GM12878 (cell line): ENCODE results near the gene ATP1B1. TPM values are rescaled to one million over a fixed set of nuclear protein-coding genes. Genes with fewer than 3 reads are reported as not detected.

Experiments
- BACH1 ChIP-seq: fragments of 450-650 bp; IDR thresholded peaks from 2 replicates; pipeline ENCODE4 v1.6.1; 2017; ENCODE audit warnings: mild to moderate bottlenecking, borderline replicate concordance
- BRCA1 ChIP-seq: IDR thresholded peaks from 2 replicates; pipeline ENCODE4 v1.6.1; 2011; ENCODE audit warnings: low read depth, low read length, improper control_type of control experiment
- CBFB ChIP-seq: IDR thresholded peaks from 2 replicates; pipeline ENCODE4 v1.6.1; 2016; ENCODE audit warnings: antibody characterized with exemption, low read depth
- CREM ChIP-seq: IDR thresholded peaks from 2 replicates; pipeline ENCODE4 v1.6.1; 2014; ENCODE audit warnings: antibody characterized with exemption, low read depth
- DPF2 ChIP-seq: fragments of 450-650 bp; IDR thresholded peaks from 2 replicates; pipeline ENCODE4 v1.6.1; 2017; ENCODE audit warnings: mild to moderate bottlenecking
- EGR1 ChIP-seq, 2 experiments: IDR thresholded peaks; 1 replicate in 1 of 2; 2 replicates in 1 of 2; pipeline ENCODE4 v1.6.1; 2011 to 2012; ENCODE audit warnings: low read depth in 2 of 2, low read length in 2 of 2, borderline replicate concordance in 1 of 2, mild to moderate bottlenecking in 1 of 2, moderate library complexity in 1 of 2
- HDGF ChIP-seq: fragments of 450-650 bp; IDR thresholded peaks from 2 replicates; pipeline ENCODE4 v1.6.1; 2016; ENCODE audit warnings: antibody characterized with exemption
- IRF3 ChIP-seq: fragments of 450-650 bp; IDR thresholded peaks from 2 replicates; pipeline ENCODE4 v1.6.1; 2014; ENCODE audit warnings: mild to moderate bottlenecking
- MTA3 ChIP-seq: IDR thresholded peaks from 2 replicates; pipeline ENCODE4 v1.6.1; 2012; ENCODE audit warnings: low read length, inconsistent platforms, borderline replicate concordance
- NBN ChIP-seq: fragments of 450-650 bp; IDR thresholded peaks from 2 replicates; pipeline ENCODE4 v1.6.1; 2016
- NFYA ChIP-seq: IDR thresholded peaks from 2 replicates; pipeline ENCODE4 v1.6.1; 2011; ENCODE audit warnings: low read depth, mild to moderate bottlenecking, low read length, improper control_type of control experiment, borderline replicate concordance
- NRF1 ChIP-seq: conservative IDR thresholded peaks from 2 replicates; pipeline ENCODE4 v1.6.1; 2011; ENCODE audit warnings: mild to moderate bottlenecking, low read depth, low read length, improper control_type of control experiment
- PAX5 ChIP-seq: IDR thresholded peaks from 2 replicates; pipeline ENCODE4 v1.6.1; 2011; ENCODE audit warnings: low read depth, low read length, borderline replicate concordance
- SMAD1 ChIP-seq: fragments of 450-650 bp; IDR thresholded peaks from 2 replicates; pipeline ENCODE4 v1.6.1; 2018; ENCODE audit warnings: mild to moderate bottlenecking, low read depth; ENCODE audit not compliant: partially characterized antibody
- SMARCA5 ChIP-seq: fragments of 450-650 bp; IDR thresholded peaks from 2 replicates; pipeline ENCODE4 v1.6.1; 2017; ENCODE audit warnings: mild to moderate bottlenecking
- SP1 ChIP-seq: IDR thresholded peaks from one replicate; pipeline ENCODE4 v1.6.1; 2011; ENCODE audit warnings: low read depth, low read length
- STAT3 ChIP-seq: IDR thresholded peaks from 2 replicates; pipeline ENCODE4 v1.6.1; 2011; ENCODE audit warnings: low read depth, low read length, improper control_type of control experiment
- YY1 ChIP-seq: IDR thresholded peaks from 2 replicates; pipeline ENCODE4 v1.6.1; 2011; ENCODE audit warnings: low read depth, mild to moderate bottlenecking, low read length
- ZBTB11 ChIP-seq: fragments of 450-650 bp; formaldehyde crosslinking; IDR thresholded peaks from 2 replicates; pipeline ENCODE4 v1.5.0; 2022; ENCODE audit warnings: mild to moderate bottlenecking, missing genetic modification characterization
- ZBTB4 ChIP-seq: fragments of 450-650 bp; formaldehyde crosslinking; IDR thresholded peaks from 2 replicates; pipeline ENCODE4 v1.4.0; 2022; ENCODE audit warnings: mild to moderate bottlenecking, moderate library complexity
- ZNF217 ChIP-seq: fragments of 450-650 bp; IDR thresholded peaks from 2 replicates; pipeline ENCODE4 v1.6.1; 2017; ENCODE audit warnings: antibody characterized with exemption, mild to moderate bottlenecking
- ZNF384 ChIP-seq: IDR thresholded peaks from 2 replicates; pipeline ENCODE4 v1.6.1; 2012; ENCODE audit warnings: low read depth, mild to moderate bottlenecking, low read length, improper control_type of control experiment, borderline replicate concordance
- ZZZ3 ChIP-seq: IDR thresholded peaks from 2 replicates; pipeline ENCODE4 v1.6.1; 2011; ENCODE audit warnings: low read depth; ENCODE audit not compliant: control insufficient read depth, insufficient read length
- polyA plus RNA-seq, 11 experiments: library from polyadenylated mRNA; depleted of rRNA in 4 of 11; unstranded in 6 of 11; stranded (reverse) in 5 of 11; fragments of >200 nt; fragmentation: Nextera tagmentation in 4 of 11; fragmentation: Illumina TruSeq in 1 of 11; extraction: Ambion mirVana in 4 of 11; extraction: Trizol in 1 of 11; gene quantifications; 1 replicate in 1 of 11; 2 replicates in 10 of 11; pipeline versions ENCODE4 v1.2.1 to v1.2.3, GENCODE V29; 2011 to 2016; ENCODE audit warnings: inconsistent platforms in 2 of 11, missing spikeins in 2 of 11, low read depth in 1 of 11
- total RNA-seq, 4 experiments: library from RNA; depleted of rRNA in 3 of 4; stranded (reverse); fragments of >200 nt in 3 of 4; fragmentation: Illumina TruSeq in 1 of 4; extraction: Trizol in 1 of 4; gene quantifications; 2 replicates each; pipeline versions ENCODE4 v1.2.1 to v1.2.3, GENCODE V29; 2013 to 2021

ATP1B1 gene
- total and polyA plus RNA-seq, 10 of the 15 experiments (the other 5 are each of a cell fraction or from before 2014, with no cell fraction given), result 0.84 to 14.0 (median 1.4) TPM

- TF ChIP-seq IRF3 (no peak), SMARCA5 (no peak), BACH1 (no peak), ZBTB4 (CRISPR knock-in tag) (no peak), CREM (no peak), STAT3 (no peak), ZNF384 (no peak), DPF2 (no peak), ZNF217 (no peak), YY1 (no peak; the same call in 1 of the 2 replicates), SP1 (peak; percentile 10), PAX5 (no peak), BRCA1 (no peak), SMAD1 (no peak), ZBTB11 (no peak), MTA3 (no peak), NFYA (no peak), ZZZ3 (no peak), NRF1 (no peak), HDGF (no peak), CBFB (no peak), EGR1 (IDR thresholded peaks at IDR 0.05; ENCODE audit: borderline replicate concordance in 1 of 2, low read depth in 2 of 2, low read length in 2 of 2) (peak in 1 of 2 experiments; percentile 71; a peak in 1 of 3 replicates), NBN (0 out of 2 replicates have a peak, but pooled peaks have one; percentile 24)
These were observed at the start of gene ATP1B1 (continued) for GRCh38 chr1:169106095-169106920.
